HL-60/S4 (cell line): Measurements from ENCODE around the gene EFCAB10.
"Not testable (repeated sequence)": the region's sequence is repeated elsewhere in the genome, so short reads cannot be mapped to it uniquely, and the experiment has no call there.

Source experiments
- in situ Hi-C: fragments of 300-500 bp; cut with MboI; formaldehyde crosslinking; loops from 2 replicates; pipeline ENCODE4 v1.14.3; 2022; ENCODE audit warnings: low sequenced_read_pairs

Gene EFCAB10

GRCh38 chr7:105599551-105599950 is 18.3 kb upstream of the EFCAB10 start:
- in situ Hi-C loops, result no loop called here

GRCh38 chr7:105599080-105599479 is 17.8 kb upstream of the EFCAB10 start:
- in situ Hi-C loops, result not testable (repeated sequence)

- in situ Hi-C loops, result no loop called here
These were observed 15.6 kb upstream of the EFCAB10 start for GRCh38 chr7:105596866-105597265.

- in situ Hi-C loops, result no loop called here
These were observed 12.7 kb upstream of the EFCAB10 start for GRCh38 chr7:105594034-105594433.

GRCh38 chr7:105591522-105591921 is 10.2 kb upstream of the EFCAB10 start:
- in situ Hi-C loops, result no loop called here

- in situ Hi-C loops, result no loop called here
These were observed 9.5 kb upstream of the EFCAB10 start for GRCh38 chr7:105590793-105591192.

GRCh38 chr7:105589356-105590077 is 8.2 kb upstream of the EFCAB10 start:
- in situ Hi-C loops, result no loop called here

- in situ Hi-C loops, result no loop called here
These were observed 6.8 kb upstream of the EFCAB10 start for GRCh38 chr7:105587909-105588635.

- in situ Hi-C loops, result no loop called here
These were observed 4.7 kb upstream of the EFCAB10 start for GRCh38 chr7:105585850-105586500.

- in situ Hi-C loops, result no loop called here
These were observed 2.9 kb upstream of the EFCAB10 start for GRCh38 chr7:105584165-105584564.

GRCh38 chr7:105583061-105583460 is 1.8 kb upstream of the EFCAB10 start:
- in situ Hi-C loops, result no loop called here

- in situ Hi-C loops, result no loop called here
These were observed 1.1 kb downstream of the EFCAB10 start for GRCh38 chr7:105580022-105580740.

GRCh38 chr7:105578496-105578895 is 2.8 kb downstream of the EFCAB10 start:
- in situ Hi-C loops, result no loop called here

GRCh38 chr7:105577251-105577650 is 4.0 kb downstream of the EFCAB10 start:
- in situ Hi-C loops, result no loop called here

GRCh38 chr7:105571891-105572290 is 9.4 kb downstream of the EFCAB10 start:
- in situ Hi-C loops, result no loop called here

GRCh38 chr7:105567821-105568220 is 13.5 kb downstream of the EFCAB10 start:
- in situ Hi-C loops, result no loop called here

GRCh38 chr7:105567024-105567423 is 14.3 kb downstream of the EFCAB10 start:
- in situ Hi-C loops, result no loop called here

- in situ Hi-C loops, result no loop called here
These were observed 16.1 kb downstream of the EFCAB10 start for GRCh38 chr7:105565190-105565589.

- in situ Hi-C loops, result no loop called here
These were observed 21.4 kb downstream of the EFCAB10 start for GRCh38 chr7:105559926-105560325.

GRCh38 chr7:105538339-105538738 is 43.0 kb downstream of the EFCAB10 start:
- in situ Hi-C loops, result no loop called here
